ENCODE measurements around the gene GNG10.

Gene GNG10

GRCh38 chr9:111715471-111715870, 54.1 kb downstream of the GNG10 start:
- no peak for FAIRE-seq
- no peak for DNase-seq (ENCODE audit: insufficient read length, low spot score)

DNA sequence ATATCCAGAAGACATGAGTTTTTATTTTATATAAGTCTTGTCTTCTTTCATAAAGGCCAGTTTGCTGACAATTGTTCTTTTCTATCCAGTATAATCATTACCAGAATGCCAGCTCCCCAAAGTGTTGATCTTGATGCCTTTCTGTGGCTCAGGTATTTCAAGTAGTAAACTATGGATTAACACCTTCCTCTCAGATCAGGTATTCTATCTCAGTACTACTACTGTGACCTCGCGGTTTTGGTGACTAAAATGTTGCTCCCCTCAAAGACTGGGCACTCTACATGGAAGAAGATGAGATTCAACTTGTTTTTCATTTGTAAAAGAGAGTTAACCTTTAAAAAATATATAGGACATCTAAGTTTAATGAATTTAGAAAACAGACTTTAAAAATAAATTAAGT, 58.1 kb downstream of the GNG10 start:
- FAIRE-seq (no peak), DNase-seq (ENCODE audit: insufficient read length, low spot score) (no peak)
